Hypothalamus (tissue), 51 donors: ENCODE measurements around the gene LSM14B.

Experiments
- DNase-seq, 51 donors: peaks; one replicate each; lab custom pipeline; 2025; lab: John Stamatoyannopoulos, UW

Gene LSM14B

DNA sequence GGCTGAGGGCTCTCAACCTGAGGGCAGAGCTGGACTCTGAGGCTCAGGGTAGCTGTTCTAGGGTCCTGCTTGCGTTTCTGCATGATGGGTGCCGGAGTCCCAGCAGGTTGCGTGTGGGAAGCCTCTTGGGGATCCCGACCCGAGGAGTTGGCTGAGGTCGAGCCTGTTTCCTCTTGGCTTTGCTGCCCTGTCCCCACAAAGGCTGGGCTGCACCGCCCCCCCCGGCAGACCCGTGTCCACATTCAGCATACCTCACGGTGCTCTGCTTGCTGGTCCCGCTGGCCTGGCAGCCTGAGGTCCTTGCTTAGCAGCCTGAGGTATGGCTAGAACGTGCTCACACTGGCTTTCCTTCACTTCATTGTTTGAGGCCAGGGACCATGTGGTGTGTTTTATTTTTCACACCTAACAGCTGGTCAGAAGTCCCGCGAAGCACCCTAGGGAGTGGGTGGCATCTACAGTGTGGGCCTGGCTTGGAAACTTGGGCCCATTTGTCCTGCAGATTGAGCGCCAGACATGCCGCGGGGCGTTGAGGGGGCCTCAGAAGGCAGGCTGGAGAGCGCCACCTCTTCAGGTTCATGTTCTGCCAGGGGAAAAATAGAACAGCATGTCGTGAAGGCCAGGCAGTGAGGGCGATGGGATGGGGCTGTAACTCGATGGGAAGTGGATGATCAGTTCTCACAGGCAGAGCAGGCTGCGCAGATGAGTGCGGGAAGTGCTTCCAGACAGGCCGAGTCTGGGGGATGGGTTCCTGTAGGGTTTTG lies 9.5 kb downstream of the LSM14B start:
- peak in 1 of 51 donors; percentile 13 for DNase-seq

DNA sequence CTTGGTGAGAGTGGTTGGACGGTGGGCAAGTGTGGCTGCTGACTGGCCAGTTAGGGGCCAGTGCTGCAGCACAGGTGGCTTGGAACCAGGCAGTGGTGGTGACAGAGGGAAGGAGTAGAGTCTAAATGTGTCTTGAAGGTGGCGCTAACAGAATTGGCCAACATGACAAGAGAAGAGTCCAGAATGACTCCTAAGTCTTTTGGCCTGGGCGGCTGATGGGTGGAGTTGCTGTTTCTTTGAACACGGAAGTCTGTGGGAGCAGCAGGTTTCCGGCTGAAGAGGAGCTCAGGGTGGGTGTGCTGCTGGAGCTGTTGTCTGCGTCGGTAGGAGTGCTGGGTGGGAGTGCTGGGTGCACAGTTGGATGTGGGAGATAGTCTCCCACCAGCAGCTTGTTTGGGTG lies 10.1 kb downstream of the LSM14B start:
- DNase-seq, result peak in 1 of 51 donors; percentile 24

DNA sequence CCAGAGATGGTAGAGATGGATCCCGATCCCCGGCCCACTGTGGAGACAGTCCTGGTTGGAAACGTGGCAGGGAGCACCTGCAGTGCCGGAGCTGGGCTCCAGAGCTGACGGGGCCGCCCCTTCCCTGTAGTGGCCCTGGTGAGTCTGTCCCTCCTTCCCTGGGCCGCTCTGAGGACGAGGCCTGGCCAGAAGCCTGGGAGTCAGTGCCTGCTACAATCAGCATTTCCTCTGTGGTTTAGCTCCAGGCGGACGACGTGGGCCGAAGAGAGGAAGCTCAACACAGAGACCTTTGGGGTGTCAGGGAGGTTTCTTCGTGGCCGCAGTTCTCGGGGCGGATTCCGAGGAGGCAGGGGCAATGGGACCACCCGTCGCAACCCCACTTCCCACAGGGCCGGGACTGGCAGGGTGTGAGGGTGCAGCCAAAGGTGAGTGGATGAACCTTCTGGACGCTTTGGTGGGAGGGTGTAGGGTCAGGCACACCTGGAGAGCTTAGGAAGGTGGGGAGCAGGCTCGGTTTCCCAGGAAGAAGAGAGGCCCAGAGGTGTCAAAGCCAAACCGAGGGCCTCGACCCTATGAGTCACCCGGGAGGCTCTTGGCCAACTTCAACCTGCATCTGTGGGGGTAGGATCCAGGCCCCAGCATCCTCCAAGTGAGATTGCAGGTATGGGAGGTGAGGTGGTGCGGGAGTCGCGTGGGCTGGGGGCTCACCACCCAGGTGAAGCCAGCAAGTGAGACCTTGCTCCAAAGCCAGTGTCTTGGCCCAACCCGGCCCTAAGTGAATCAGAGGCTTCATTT lies 11.0 kb downstream of the LSM14B start:
- no peak for DNase-seq

DNA sequence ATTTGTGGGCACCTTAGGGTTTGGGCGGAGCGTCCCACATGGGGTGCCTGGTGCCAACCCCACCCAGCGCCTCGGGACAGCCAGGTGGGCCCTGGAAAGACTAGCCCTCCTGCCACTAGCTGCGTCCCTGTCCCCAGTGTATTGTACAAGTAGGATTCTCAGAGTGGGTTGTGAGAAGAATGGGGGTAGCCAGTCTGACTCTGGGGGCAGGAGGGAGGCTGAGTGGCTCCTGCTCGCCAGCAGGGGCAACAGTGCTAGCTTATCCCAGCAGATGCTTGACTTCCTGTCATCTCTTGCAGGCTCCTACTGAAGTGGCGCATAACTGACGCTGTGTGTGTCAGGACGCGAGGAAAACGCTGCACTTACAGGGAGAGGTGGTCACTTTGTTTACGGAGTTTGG lies 11.6 kb downstream of the LSM14B start:
- no peak for DNase-seq

DNA sequence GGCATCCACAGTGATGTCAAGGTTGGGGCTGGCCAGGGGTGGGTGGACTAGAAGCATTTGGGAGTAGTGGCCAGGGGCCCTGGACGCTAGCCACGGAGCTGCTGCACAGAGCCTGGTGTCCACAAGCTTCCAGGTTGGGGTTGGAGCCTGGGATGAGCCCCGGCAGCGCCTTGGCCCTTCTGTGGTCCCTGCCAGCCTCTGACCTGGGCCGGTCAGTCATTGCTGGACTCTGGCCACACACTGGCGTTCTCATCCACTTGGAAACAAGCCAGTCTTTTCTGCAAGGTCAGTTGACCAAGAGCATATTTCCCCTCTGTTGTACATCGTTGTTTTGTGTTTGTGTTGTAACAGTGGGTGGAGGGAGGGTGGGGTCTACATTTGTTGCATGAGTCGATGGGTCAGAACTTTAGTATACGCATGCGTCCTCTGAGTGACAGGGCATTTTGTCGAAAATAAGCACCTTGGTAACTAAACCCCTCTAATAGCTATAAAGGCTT lies 12.5 kb downstream of the LSM14B start:
- peak in 1 of 51 donors; percentile 19 for DNase-seq

GRCh38 chr20:62135573-62136266 lies 13.4 kb downstream of the LSM14B start:
- no peak for DNase-seq

DNA sequence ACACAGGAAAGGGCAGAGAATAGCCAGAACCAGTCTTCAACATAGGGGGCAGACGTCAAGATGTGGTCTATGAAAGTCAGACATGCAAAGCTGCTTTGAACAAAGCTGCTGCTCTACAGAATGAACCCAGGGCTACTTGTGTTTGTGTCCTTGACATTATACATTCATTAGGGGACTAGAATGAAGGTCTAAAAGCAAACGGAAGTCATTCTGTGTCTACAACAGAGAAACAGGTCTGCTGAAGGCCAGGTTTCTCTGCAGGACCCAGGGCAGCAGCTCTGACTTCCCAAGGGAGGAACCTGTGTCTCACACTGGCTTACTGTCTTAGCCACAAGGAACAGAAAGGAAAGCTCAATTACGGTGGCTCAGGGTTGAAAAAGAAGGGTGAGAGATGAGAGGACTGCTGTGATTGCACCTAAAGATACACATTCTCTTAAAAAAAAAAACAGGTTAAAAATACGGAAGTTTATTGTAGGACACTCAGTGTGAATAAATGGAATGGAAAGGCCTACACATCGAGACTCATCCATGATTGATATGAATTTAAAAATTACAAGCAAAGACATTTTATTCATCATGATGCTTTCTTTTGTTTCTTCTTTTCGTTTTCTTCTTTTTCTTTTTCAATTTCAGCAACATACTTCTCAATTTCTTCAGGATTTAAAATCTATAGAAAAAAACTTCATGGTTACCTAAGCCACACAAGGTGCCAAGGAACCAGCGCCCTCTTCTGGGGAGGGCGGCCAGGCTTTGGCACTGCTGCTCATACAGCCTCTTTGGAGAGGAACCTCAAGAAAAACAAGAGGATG lies 14.2 kb downstream of the LSM14B start:
- peak in 25 of 51 donors; percentile 11 to 65 (median 24) for DNase-seq

- DNase-seq, result no peak
Observed at GRCh38 chr20:62137092-62137384, 14.8 kb downstream of the LSM14B start.

- no peak for DNase-seq
Observed at GRCh38 chr20:62137478-62138203, 15.4 kb downstream of the LSM14B start.

GRCh38 chr20:62138204-62138543 lies 15.9 kb downstream of the LSM14B start:
- DNase-seq, result no peak

- no peak for DNase-seq
Observed at GRCh38 chr20:62138912-62139311, 16.6 kb downstream of the LSM14B start.

DNA sequence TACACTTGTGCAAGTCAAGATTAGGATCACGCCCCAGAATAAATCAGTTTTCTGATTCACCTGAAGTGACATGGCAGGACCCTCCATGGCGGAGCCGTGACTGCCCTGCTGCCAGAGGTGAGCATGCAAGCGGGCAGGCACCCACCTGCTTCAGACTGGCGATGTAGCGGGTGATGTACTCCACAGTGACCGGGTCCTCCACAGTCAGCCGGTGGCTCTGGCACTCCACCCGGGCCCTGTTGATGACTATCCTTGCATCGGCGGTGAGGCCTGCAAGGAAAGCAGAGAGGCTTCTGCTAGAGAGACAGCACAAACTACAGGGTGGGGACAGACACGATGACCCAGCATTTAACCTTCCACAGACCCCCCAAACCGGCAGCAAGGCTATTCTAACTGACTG lies 17.4 kb downstream of the LSM14B start:
- no peak for DNase-seq

GRCh38 chr20:62141043-62141396 lies 18.7 kb downstream of the LSM14B start:
- no peak for DNase-seq

- peak in 3 of 51 donors; percentile 25 to 39 (median 28) for DNase-seq
Observed at GRCh38 chr20:62141397-62142251, 19.3 kb downstream of the LSM14B start.

DNA sequence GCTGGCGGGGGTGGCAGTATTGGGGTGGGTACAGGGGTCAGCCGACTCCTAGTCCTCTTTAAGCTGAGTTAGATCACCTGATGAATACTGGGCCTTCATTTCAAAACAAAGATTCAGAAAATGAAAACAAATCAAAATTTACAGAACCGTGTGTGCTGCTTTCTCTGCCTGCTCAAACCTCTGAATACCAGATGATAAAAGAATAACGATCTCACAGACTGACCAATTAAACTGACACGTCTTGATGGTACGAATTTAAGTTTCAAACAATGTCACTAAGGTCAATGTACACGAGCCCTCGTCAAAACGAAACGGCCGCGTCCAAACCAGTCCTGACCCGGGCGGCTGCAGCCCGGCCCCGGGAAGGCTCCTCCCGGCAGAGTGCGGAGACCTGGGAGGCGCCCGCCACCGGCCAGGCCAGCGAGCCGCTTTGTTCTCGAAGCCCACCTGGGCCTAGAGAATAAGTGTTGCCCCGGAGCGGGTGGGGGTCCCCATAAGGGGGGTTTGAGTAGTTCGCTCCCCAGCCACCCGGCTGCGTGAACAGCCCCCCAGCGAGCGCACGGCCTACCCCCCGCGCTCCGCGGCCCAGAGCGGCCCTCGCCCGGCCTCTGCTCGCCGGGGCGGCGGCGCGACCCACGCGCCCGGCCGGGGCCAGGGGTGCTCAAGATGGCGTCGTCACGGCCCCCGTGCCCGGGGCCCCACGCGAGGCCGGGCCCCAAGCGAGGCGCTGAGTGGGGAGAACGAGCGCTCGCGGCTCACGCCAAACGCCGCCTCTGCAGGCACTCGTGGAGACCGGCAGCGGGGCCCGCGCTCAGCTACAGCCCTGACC lies 20.2 kb downstream of the LSM14B start:
- peak in 9 of 51 donors; percentile 10 to 56 (median 42) for DNase-seq

GRCh38 chr20:62143081-62143956 lies 21.0 kb downstream of the LSM14B start, which contains the start of the genes PSMA7 and SS18L1:
Gene PSMA7 (minus strand): TSS chr20:62143394. CDS start chr20:62143303, 91 bp downstream.
Gene SS18L1 (plus strand): TSS chr20:62143769. CDS start chr20:62143821, 52 bp downstream.
- peak; percentile 33 to 92 (median 76) for DNase-seq
